HEK293 (cell line): ENCODE data around the gene B4GALT1.

Experiments used
- CTCF ChIA-PET: fragments of 350-600 bp; formaldehyde crosslinking; extraction: SDS; loops from one replicate; lab custom pipeline; 2021; ENCODE audit warnings: antibody characterized with exemption; lab: Yijun Ruan, JAX
- POLR2A ChIA-PET: fragments of 300-600 bp; formaldehyde crosslinking; extraction: SDS; loops from one replicate; lab custom pipeline; 2020; ENCODE audit warnings: antibody characterized with exemption, inconsistent platforms; lab: Yijun Ruan, JAX
- H3K27ac ChIP-seq: fragments of 200-500 bp; sonication (Bioruptor generic); 2 replicates; pipeline ENCODE4 v1.5.1; 2014; ENCODE audit warnings: low read depth, low read length, control low read depth, inconsistent platforms; ENCODE audit errors: extremely low read depth
- H3K36me3 ChIP-seq, 2 experiments: fragments of 200-500 bp in 1 of 2; sonication (Bioruptor generic) in 1 of 2; 1 replicate in 1 of 2; 2 replicates in 1 of 2; pipeline ENCODE4 v1.5.1; 2014 to 2017; ENCODE audit warnings: inconsistent platforms in 2 of 2, low read length in 2 of 2; ENCODE audit not compliant: control insufficient read depth in 2 of 2, insufficient read depth in 1 of 2
- H3K4me1 ChIP-seq: fragments of 200-500 bp; sonication (Bioruptor generic); 2 replicates; pipeline ENCODE4 v1.5.1; 2014; ENCODE audit warnings: mild to moderate bottlenecking, low read length, inconsistent platforms; ENCODE audit not compliant: control insufficient read depth, insufficient read depth
- H3K4me3 ChIP-seq: 2 replicates; pipeline ENCODE4 v1.5.1; 2011; ENCODE audit warnings: low read depth, mild to moderate bottlenecking, control low read depth, low read length, moderate library complexity
- H3K9me3 ChIP-seq: fragments of 200-500 bp; sonication (Bioruptor generic); 2 replicates; pipeline ENCODE4 v1.5.1; 2014; ENCODE audit warnings: low read depth, low read length, inconsistent platforms; ENCODE audit not compliant: control insufficient read depth, insufficient read depth
- BCL11B ChIP-seq: fragments of 450-650 bp; formaldehyde crosslinking; IDR thresholded peaks from 2 replicates; pipeline ENCODE4 v1.5.1; 2016; ENCODE audit warnings: low read depth, missing biosample characterization, missing genetic modification characterization
- CTCF ChIP-seq: fragments of 450-650 bp; formaldehyde crosslinking; IDR thresholded peaks from 2 replicates; pipeline ENCODE4 v1.5.1; 2016; ENCODE audit warnings: missing biosample characterization, missing genetic modification characterization
- GLI4 ChIP-seq: fragments of 450-650 bp; formaldehyde crosslinking; IDR thresholded peaks from 2 replicates; pipeline ENCODE4 v1.5.1; 2016; ENCODE audit warnings: missing biosample characterization, missing genetic modification characterization
- KLF1 ChIP-seq: fragments of 450-650 bp; formaldehyde crosslinking; IDR thresholded peaks from 2 replicates; pipeline ENCODE4 v1.5.1; 2016; ENCODE audit warnings: missing biosample characterization, missing genetic modification characterization
- ZBTB6 ChIP-seq: fragments of 450-650 bp; formaldehyde crosslinking; IDR thresholded peaks from 2 replicates; pipeline ENCODE4 v1.5.1; 2017; ENCODE audit warnings: missing biosample characterization, missing genetic modification characterization
- ZFHX2 ChIP-seq: fragments of 450-650 bp; formaldehyde crosslinking; conservative IDR thresholded peaks from 2 replicates; pipeline ENCODE4 v1.5.1; 2016; ENCODE audit warnings: missing biosample characterization, missing genetic modification characterization
- ZFP69B ChIP-seq: fragments of 450-650 bp; formaldehyde crosslinking; IDR thresholded peaks from 2 replicates; pipeline ENCODE4 v1.5.1; 2016; ENCODE audit warnings: missing biosample characterization, missing genetic modification characterization
- ZNF132 ChIP-seq: fragments of 450-650 bp; formaldehyde crosslinking; IDR thresholded peaks from 2 replicates; pipeline ENCODE4 v1.5.1; 2017; ENCODE audit warnings: missing biosample characterization, missing genetic modification characterization, borderline replicate concordance
- ZNF169 ChIP-seq: fragments of 450-650 bp; formaldehyde crosslinking; IDR thresholded peaks from 2 replicates; pipeline ENCODE4 v1.5.1; 2016; ENCODE audit warnings: missing biosample characterization, missing genetic modification characterization
- ZNF23 ChIP-seq: fragments of 450-650 bp; formaldehyde crosslinking; IDR thresholded peaks from 2 replicates; pipeline ENCODE4 v1.5.1; 2016; ENCODE audit warnings: missing biosample characterization, missing genetic modification characterization, borderline replicate concordance
- ZNF274 ChIP-seq, 2 experiments: fragments of 200-500 bp in 1 of 2; fragments of 450-650 bp in 1 of 2; sonication (Bioruptor generic) in 1 of 2; formaldehyde crosslinking in 1 of 2; IDR thresholded peaks; 2 replicates each; pipeline versions ENCODE4 v1.5.1 to v1.6.1; 2014 to 2016; ENCODE audit warnings: borderline replicate concordance in 1 of 2, inconsistent platforms in 1 of 2, low read length in 1 of 2, missing biosample characterization in 1 of 2, missing genetic modification characterization in 1 of 2
- ZNF362 ChIP-seq: fragments of 450-650 bp; formaldehyde crosslinking; IDR thresholded peaks from 2 replicates; pipeline ENCODE4 v1.5.1; 2016; ENCODE audit warnings: missing biosample characterization, missing genetic modification characterization
- ZNF518A ChIP-seq: fragments of 450-650 bp; formaldehyde crosslinking; conservative IDR thresholded peaks from 2 replicates; pipeline ENCODE4 v1.5.1; 2016; ENCODE audit warnings: low read depth, missing biosample characterization, missing genetic modification characterization
- ZNF560 ChIP-seq: fragments of 450-650 bp; formaldehyde crosslinking; IDR thresholded peaks from 2 replicates; pipeline ENCODE4 v1.5.1; 2017; ENCODE audit warnings: missing biosample characterization, missing genetic modification characterization, borderline replicate concordance
- ZNF777 ChIP-seq: fragments of 450-650 bp; formaldehyde crosslinking; IDR thresholded peaks from 2 replicates; pipeline ENCODE4 v1.5.1; 2017; ENCODE audit warnings: missing biosample characterization, missing genetic modification characterization, borderline replicate concordance
- ZSCAN30 ChIP-seq: fragments of 450-650 bp; IDR thresholded peaks from 2 replicates; pipeline ENCODE4 v1.5.1; 2018; ENCODE audit warnings: missing biosample characterization, mild to moderate bottlenecking, missing genetic modification characterization, moderate library complexity

Gene B4GALT1

GRCh38 chr9:33178972-33179697 is 12.0 kb upstream of the B4GALT1 start:
- Histone ChIP-seq H3K4me3 (no peak overlapping the region), H3K4me1 (no peaks in the 10 kb centered on the region), H3K36me3 (no peaks in the 10 kb centered on the region), H3K27ac (no peak overlapping the region)
- CTCF ChIA-PET: interaction anchor here (0.8 to 1.4 kb wide), 4 partner anchors 8 to 98 kb away, joined by 3 to 7 read pairs (median 4); no protein-coding TSS in a partner anchor
- no peak for TF ChIP-seq ZNF274 (IDR thresholded peaks at IDR 0.05; ENCODE audit: low read length)
- no peak for TF ChIP-seq ZNF274 (tag by site-specific recombination; IDR thresholded peaks at IDR 0.05; ENCODE audit: borderline replicate concordance)
- no peak for TF ChIP-seq ZNF777
- no peak for TF ChIP-seq ZNF362 (tag by site-specific recombination)
- TF ChIP-seq GLI4: no peak
- TF ChIP-seq ZNF169 (tag by site-specific recombination): no peak
- TF ChIP-seq ZSCAN30 (tag by site-specific recombination): no peak
- no peak for TF ChIP-seq CTCF (tag by site-specific recombination)
- TF ChIP-seq ZNF560: no peak
- no peak for TF ChIP-seq ZNF132 (tag by site-specific recombination)
- TF ChIP-seq ZFP69B: no peak
- no peak for TF ChIP-seq ZNF23
- no peak for TF ChIP-seq ZFHX2 (tag by site-specific recombination)
- TF ChIP-seq BCL11B (tag by site-specific recombination): no peak
- TF ChIP-seq KLF1 (tag by site-specific recombination): no peak
- no peak for TF ChIP-seq ZBTB6 (tag by site-specific recombination)
- TF ChIP-seq ZNF518A (tag by site-specific recombination): no peak
- TF ChIP-seq, all 188 proteins: peak for 0
- POLR2A ChIA-PET: no interaction called here
- no peaks in the 10 kb centered on the region for H3K9me3 ChIP-seq
